DMS53 (cell line): ENCODE measurements around the gene RABGAP1L.
"Not testable (repeated sequence)": the region's sequence is repeated elsewhere in the genome, so short reads cannot be mapped to it uniquely, and the experiment has no call there.

Experiments
- DNase-seq: peaks from one replicate; lab custom pipeline; 2025; lab: John Stamatoyannopoulos, UW

RABGAP1L gene

DNA sequence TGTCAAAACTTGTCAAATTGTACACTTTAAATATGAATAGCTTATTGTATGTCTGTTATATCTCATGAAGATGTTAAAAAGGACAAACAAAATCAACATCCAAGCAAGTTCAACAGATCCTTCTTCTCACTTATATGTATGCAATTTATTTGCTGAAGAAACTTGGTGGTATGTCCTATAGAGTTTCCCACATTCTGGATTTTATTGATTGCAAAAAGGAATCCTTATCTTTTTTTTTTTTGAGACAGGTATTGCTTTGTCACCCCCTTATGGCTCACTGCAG, 5.6 kb upstream of the RABGAP1L start:
- DNase-seq = no peak

DNA sequence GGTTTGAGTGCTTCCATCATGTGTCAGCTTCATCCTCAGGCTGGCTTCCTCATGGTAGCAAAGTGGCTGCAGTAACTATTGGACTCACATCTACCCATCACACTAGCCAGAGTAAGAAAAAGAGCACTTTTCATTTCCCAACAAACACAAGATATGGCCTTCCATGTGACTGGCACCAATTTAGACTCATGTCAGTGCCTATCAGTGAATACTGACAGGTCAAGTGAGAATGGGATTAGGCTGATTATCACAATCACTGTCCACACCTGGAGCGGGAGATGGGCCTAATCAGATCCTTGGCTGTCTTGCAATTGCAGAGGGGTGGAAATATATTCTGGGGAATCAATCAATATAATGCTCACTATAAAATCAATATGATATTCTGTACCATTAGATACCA, 2.9 kb upstream of the RABGAP1L start:
- DNase-seq = no peak

DNA sequence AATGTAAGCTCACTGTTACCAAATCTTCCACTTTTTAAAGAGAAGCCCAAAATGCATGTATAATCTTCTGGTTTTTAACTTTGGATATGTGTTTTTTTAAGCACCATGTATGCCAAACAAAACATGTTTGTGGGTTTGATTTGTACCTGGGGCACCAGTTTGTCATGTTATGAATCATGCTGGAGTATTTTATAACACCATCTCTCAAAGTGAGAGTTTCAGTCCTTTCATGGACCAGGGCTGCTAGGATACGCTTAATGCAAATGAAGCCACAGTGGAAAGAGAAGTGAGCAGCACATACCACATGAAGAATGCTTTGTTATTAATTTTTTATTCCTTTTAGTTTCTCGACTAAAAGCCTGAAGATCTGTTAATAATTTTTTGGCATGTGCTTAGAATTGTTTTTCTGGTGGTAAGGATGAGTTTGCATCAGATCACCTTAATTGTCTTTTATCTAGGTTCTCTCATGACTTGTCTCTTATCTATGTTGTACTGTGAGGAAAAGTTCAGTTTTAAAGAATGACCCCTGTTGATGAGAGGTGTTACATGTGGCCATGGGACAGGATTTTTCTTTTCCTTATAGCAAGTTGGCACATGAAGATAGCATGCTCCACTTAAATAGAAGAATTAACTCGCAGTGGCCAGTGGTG, 2.0 kb upstream of the RABGAP1L start:
- peak; percentile 12 for DNase-seq

DNA sequence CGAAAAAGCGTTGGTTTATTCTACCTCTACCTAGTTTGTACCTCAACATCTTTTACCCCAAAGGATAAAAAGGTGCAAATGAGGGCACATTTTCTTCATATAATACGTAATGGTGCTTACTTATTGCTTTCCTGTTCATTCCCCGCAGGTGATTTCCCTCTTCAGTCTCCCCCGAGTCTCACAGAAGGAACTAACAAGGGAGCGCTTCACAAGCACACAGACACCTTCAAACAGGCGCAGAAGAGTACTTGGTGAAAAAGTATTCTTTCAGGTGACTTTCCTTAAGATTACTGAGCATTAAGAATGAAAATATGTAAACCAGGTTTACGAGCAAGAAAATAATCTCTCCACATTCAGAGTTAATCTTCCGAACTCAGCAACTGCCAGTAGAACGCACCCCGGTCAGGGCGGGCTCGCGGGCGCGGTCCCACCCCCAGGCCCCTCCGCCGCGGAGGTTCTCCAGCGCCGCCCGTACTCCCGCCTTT, 511 bp upstream of the RABGAP1L start:
- DNase-seq = peak; percentile 68

DNA sequence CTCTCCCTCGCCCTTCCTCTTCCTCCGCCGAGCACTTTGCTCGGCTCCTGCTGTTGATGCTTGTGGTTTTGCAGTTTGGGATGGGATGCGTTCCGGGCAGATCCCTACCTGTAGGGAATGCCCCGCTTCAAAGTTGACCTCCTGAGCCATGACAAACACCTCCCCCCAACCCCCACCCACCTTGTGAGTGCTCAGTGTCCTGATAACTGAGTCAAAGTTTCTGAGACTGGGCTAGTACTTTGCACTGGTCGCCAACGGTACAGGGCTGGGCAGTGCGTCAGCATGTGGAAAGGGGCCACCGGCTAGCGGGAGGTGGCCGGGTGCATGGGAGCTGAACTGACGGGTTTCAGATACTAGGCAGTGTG, 771 bp downstream of the RABGAP1L start:
- peak; percentile 59 for DNase-seq

DNA sequence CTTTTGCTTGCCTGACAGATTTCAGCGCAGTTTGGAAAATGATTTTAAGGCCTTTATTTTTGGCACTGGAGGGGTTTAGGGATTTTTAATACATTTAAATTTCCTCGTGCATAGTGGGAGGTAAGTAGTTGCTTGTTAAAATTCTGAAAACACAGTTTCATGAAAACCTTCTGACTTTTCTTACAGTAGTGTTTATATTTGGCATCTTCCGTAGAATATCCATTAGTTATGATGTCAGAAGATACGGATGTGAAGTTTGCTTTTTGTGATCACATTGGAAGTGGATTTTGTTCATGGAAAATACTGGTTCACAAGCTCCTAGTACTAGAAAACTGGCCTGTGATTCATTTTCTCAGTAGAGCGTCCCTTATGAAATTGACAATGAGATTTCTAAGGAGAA, 1.3 kb downstream of the RABGAP1L start:
- DNase-seq = no peak

DNA sequence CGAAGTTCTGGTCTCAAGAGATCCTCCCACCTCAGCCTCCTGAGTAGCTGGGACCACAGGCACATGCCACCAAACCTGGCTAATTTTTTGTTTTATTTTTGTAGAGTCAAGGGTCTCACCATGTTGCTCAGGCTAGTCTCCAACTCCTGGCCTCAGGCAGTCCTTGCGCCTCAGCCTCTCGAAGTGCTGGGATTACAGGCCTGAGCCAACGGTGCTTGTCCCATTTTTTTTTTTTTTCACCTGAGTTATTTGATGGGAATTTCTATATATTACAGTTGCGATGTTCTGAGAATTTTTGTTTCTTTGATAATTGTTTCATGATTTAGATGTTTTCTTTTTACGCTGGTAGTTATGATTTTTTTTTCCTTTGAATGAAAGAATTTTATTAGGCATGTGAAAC, 2.5 kb downstream of the RABGAP1L start:
- DNase-seq = no peak

DNA sequence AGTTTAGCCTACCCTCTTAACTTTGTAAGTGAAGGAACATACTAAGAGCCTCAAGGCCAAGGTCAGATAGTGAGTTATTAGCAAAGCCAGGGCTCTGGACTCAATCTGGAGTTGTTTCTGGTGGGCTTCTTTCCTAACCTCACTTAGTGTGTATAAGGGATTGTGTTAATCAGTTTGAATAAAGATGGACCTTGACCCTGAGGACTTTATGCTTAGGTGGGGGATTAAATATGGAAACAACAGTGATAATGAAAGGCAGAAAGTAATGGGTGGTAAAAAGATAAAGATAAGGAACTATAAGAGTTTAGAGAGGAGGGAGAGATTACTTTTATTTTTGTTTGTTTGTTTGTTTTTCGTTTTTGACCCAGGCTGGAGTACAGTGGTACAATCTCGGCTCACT, 5.5 kb downstream of the RABGAP1L start:
- DNase-seq = no peak

DNA sequence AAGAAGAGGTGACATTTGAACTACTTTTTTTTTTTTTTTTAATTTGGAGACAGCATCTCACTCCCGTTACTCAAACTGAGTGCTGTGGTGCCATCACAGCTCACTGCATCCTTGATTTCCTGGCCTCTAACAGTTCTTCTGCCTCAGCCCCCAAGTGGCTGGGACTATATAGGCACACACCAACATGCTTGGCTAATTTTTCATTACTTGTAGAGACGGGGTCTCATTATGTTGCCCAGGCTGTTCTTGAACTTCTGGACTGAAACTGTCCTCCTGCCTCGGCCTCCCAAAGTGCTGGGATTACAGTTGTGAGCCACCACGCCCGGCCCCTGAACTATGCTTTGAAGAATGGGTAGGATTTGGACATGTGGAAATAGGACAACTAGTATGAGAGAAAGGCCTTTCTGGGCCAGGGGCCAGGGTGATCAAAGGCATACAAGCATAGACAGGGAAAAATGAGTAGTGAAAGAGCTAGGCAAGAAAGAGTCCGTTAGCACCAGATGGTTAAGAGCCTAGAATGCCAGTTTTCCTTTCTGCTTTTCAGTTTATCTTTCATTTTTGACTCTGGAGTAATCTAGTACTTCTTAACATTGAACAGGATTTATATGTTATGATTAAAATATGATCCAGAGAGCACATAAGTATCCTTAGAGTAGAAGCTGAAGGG, 6.3 kb downstream of the RABGAP1L start:
- no peak for DNase-seq

DNA sequence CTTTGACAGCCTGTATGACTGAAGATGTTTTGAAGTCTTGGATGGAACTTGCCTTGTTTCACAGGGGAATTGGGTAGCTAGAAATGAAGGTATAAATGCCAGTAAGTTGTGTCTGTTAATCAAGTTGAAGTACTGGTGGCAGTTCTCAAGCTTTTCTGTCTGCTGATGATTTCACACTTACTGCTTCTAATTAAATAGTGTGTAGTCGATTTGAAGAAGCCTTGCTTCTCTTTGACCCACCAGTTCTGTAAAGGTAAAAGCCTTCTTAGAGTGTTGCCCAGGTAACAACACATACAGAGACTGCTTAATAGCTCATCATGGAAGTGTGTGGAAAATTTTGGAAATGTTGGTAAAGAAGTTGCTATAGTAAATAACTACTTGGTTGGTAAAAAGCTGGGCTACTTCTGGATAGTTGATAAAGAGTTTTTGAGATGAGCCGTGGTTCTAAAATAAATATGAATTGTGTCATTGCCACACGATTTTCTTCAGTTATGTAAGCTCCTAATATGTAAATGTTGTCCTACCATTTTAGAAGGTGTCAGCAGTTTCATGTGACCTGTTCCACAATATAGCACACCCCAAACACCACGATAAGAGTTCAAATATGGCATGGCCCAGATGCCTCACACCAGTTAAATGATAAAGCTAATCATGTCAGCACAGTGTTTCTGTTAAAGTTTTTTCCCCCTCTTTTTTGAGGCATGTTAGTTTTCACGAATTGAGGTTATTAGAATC, 7.4 kb downstream of the RABGAP1L start:
- no peak for DNase-seq

DNA sequence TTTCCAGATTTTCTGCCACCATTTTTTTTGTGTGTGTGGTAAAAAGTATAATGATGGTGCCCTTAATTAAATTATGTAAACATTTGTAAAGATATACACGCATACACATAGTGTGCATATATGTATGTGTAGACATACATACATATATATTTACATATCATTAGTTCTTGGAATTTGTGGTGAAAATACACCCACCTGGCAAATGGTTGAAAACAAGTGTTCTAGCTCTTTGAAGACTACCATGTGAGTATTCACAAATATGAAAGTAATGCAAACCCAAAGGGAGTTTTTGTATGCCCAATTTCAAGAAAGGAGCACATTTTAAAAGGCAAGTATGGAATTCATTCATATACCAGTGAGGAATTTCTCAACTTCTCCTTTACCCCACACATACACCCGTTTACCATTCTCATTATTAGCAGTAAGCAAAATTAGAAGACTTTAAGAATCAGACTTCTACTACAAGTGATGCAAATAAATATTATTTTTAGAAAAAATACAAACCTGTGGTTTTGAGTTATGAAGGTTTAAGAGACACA, 8.0 kb downstream of the RABGAP1L start:
- DNase-seq = no peak

DNA sequence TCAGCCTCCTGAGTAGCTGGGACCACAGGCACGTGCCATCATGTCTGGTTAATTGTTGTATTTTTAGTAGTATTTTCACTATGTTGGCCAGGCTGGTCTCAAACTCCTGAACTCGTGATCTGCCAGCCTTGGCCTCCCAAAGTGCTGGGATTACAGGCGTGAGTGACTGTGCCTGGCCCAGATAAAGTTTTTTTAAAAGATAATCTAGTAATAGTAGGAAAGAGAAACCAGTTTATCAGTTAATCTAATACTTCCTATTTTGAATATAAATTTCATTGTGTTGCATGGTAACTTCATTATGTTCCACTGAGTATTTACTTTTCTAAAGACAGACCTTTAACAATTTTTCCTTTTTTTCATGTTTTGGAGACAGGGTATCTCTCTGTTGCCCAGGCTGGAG, 10.0 kb downstream of the RABGAP1L start:
- no peak for DNase-seq

DNA sequence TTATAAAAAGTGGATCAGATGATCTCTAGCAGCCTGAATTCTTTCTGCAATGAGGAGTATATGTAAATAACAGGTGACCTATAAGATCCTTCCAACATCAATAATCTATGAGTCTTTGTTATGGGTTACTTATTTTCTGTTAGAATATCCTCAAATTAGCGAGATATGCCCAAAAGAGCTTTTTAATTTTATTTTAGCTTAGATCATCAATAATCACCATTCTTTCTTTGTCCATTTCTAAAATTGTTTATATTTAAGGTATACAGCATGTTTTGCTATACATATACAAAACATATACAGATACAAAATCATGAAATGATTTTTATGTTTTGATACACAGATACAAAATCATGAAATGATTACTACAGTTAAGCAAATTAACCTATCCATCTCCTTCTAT, 11.8 kb downstream of the RABGAP1L start:
- DNase-seq = no peak

DNA sequence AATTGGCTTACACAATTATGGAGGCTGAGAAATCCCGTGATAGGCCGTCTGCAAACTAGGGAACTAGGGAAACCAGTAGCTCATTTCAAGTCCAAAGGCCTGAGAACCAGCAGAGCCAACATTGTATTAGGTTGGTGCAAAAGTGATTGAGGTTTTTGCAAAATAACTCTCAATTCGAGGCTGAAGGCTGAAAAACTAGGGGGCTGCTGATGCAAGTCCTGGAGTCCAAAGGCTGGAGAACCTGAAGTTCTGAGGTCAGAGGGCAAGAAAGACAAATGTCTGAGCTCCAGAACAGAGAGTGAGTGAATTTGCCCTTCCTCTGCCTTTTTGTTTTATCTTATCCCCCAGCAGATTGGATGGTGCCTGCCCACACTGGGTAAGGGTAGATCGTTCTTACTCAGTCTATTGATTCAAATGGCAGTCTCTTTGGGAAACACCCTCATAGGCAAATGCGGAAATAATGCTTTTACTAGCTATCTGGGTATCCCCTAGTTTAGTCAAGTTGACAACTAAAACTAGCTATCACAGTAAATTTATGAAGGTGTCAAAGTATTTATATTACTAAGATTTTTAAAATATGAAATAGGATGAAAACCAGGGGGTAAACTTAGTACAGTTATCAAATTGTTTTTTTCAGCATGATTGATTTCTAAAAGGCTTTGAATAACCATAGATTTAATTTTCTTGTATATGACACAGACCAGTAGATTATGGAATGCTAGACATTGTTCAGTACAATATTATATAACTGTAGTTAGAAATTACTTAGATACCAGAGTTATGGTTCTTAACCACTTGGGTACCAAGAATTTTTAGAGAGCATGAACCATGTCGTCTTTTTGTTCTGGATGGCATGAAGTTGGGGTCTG, 15.4 kb downstream of the RABGAP1L start:
- no peak for DNase-seq

DNA sequence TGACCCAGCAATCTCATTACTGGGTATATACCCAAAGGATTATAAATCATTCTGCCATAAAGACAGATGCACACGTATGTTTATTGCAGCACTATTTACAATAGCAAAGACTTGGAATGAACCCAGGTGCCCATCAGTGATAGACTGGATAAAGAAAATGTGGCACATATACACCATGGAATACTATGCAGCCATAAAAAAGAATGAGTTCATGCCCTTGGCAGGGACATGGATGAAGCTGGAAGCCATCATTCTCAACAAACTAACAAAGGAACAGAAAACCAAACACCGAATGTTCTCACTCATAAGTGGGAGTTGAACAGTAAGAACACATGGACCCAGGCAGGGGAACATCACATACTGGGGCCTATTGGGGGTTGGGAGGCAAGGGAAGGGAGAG, 19.1 kb downstream of the RABGAP1L start:
- not testable (repeated sequence) for DNase-seq

DNA sequence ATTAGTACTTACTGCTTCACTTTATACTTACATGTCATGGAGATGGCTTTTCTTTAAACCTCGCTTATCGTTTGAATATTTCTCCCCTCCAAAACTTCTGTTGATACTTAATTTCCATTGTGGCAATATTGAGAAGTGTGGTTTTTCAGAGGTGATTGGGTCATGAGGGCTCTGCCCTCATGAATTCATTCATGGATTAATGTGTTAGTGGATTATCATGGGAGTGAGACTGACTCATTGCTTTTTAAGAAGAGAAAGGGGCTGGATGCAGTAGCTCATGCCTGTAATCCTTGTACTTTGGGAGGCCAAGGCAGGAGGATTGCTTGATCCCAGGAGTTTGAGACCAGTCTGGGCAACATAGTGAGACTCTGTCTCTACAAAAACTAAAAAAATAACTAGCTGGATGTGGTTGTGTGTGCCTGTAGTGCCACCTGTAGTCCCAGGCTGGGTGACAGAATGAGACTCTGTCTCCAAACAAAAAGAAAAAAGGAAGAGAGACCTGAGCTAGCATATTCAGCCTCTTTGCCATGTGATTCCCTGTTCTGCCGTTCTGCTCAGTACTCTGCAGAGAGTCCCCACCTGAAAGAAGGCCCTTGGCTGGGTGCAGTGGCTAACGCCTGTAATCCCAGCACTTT, 30.2 kb downstream of the RABGAP1L start:
- no peak for DNase-seq

DNA sequence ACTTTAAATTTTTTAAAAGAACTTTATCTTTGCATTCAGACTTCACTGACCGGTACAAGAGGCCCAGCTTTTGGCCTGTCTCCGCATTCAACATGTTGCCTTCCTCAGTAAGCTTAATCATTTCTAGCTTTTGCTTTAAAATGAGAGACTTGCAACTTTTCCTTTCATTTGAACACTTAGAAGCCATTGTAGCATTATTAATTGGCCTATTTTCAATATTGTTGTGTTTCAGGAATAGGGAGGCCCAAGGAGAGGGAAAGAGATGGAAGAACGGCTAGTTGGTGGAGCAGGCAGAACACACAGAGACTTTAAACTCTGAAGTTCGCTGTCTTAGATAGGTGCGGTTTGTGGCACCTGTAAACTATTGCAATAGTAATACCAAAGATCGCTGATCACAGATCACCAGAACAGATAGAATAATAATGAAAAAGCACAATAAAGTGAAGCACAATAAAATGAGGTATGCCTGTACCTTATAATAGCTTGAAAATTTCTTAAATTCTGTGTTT, 31.4 kb downstream of the RABGAP1L start:
- no peak for DNase-seq

DNA sequence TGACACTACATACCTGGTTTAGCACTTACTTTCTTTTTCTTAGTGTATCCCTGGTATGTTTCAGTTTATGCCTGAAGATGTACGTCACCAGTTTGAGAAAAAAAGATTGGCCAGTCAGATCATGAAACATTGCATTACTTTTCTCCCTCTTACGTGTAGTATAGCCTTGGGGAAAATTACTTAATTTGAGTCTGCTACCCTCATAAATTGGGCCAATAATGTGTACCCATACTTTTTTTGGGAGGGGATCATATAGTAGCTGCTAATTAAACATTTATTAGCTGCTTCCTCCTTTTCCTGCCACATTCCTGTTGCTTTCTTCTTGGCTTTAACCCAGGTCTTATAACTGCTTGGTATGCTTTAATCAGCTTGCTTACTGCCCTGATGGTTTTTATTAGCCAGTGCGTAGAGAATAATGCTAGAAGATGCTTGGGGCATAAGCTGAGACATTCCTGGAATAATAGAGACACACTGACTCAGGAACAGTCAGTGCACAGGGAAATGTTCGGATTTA, 32.1 kb downstream of the RABGAP1L start:
- DNase-seq = no peak

DNA sequence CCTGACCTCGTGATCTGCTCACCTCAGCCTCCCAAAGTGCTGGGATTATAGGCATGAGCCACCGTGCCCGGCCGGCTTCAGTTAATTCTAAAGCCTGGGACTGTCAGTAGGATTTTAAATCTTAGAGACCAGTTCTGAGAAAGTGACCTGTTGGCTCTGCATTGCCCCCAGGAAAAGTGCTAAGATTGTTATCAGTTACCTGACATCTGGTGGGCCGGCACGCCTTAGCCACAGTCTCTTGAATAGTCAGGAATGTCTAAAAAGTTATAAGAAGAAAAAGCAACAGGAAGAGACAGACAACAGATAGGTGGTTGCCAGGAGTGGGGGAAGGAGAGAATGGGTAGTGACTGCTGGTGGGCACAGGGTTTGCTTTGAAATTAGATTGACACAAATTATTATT, 35.1 kb downstream of the RABGAP1L start:
- DNase-seq = no peak

DNA sequence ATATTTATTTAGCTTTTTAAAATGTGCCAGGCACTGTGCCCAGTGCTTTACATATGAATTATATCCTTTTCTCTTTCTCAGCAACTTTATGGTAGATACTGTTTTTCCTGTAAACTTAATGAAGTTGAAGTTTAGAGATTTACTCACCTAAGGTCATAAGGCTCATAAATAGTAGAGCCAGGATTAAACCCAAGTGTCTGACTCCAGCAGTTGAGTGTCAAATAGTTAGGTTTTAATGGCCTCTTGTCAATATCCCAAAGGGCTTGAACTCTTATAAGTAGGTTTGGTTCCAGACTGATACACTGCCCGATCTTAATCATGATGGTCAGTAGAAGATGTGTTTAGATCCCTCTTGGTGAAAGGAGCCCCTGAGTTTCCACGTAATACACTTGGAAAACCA, 37.8 kb downstream of the RABGAP1L start:
- DNase-seq = no peak

DNA sequence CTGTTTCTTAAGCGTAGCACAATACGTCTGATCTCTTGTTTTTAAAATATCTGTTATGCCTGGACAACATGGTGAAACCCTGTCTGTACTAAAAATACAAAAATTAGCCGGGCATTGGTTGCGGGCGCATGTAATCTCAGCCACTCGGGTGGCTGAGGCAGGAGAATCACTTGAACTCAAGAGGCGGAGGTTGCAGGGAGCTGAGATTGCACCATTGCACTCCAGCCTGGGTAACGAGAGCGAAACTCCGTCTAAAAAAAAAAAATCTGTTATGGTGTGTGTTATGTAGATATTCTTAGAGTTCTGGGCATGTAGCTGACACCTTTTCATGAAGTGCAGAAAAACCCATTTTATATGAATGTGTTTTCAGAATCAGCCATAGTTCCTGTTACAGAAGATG, 38.2 kb downstream of the RABGAP1L start:
- DNase-seq = no peak
